HCT116 (cell line): ENCODE measurements around the gene TPSD1. TPM values are rescaled to one million over a fixed set of nuclear protein-coding genes. Genes with fewer than 3 reads are reported as not detected.

Experiments used
- ATAC-seq: fragments of 200-7000 bp; cut with Tn5 transposase; 2 replicates; pipeline ENCODE4 v1.9.1; 2020; ENCODE audit warnings: mild to moderate bottlenecking, moderate library complexity
- BruUV-seq: library from RNA; stranded (reverse); fragments of 400-500 nt; replicated peaks from 2 replicates; lab custom pipeline; 2021; lab: Mats Ljungman, UMichigan
- CTCF ChIA-PET: fragments of 300-600 bp; sonication (Branson Sonifier 250); formaldehyde crosslinking; loops from one replicate; lab custom pipeline; 2021; ENCODE audit warnings: antibody characterized with exemption; lab: Charles Lee
- POLR2A ChIA-PET: fragments of 300-600, 350-600 bp; sonication (Branson Sonifier 250); formaldehyde crosslinking; loops from one replicate; lab custom pipeline; 2021; ENCODE audit warnings: antibody characterized with exemption; lab: Charles Lee
- RAD21 ChIA-PET, 2 experiments: fragments of 300-600 bp; sonication (Branson Sonifier 250); formaldehyde crosslinking; loops; one replicate each; lab custom pipeline; 2023; ENCODE audit warnings: low total read pairs in 2 of 2; ENCODE audit not compliant: uncharacterized antibody in 2 of 2, unreplicated experiment in 2 of 2, low non-redundant PET in 1 of 2; lab: Charles Lee
- DNase-seq: peaks from one replicate; pipeline ENCODE4 v3.0.0-alpha.2; 2010; ENCODE audit warnings: low read depth, low spot score
- H2AFZ ChIP-seq: fragments of 200-600 bp; shearing (Covaris generic), sonication (generic); 2 replicates; pipeline ENCODE4 v1.6.1; 2017; ENCODE audit warnings: low read depth, mixed run types, mixed read lengths, antibody characterized with exemption, low read length; ENCODE audit not compliant: poor library complexity, severe bottlenecking
- H3K27ac ChIP-seq: 2 replicates; pipeline ENCODE4 v1.5.1; 2012; ENCODE audit warnings: low read depth, low read length
- H3K27me3 ChIP-seq: fragments of 200-600 bp; sonication (generic); 2 replicates; pipeline ENCODE4 v1.6.1; 2016; ENCODE audit warnings: mixed run types, low read length, mixed read lengths; ENCODE audit not compliant: insufficient read depth
- H3K36me3 ChIP-seq, 2 experiments: fragments of 200-500 bp in 1 of 2; fragments of 200-600 bp in 1 of 2; sonication (Bioruptor generic) in 1 of 2; sonication (generic) in 1 of 2; 2 replicates each; pipeline versions ENCODE4 v1.5.1 to v1.6.1; 2014 to 2016; ENCODE audit warnings: low read length in 2 of 2, inconsistent platforms in 1 of 2, mixed read lengths in 1 of 2, mixed run types in 1 of 2; ENCODE audit not compliant: insufficient read depth in 2 of 2, control insufficient read depth in 1 of 2
- H3K4me1 ChIP-seq, 2 experiments: fragments of 200-600 bp in 1 of 2; sonication (generic) in 1 of 2; 2 replicates each; pipeline versions ENCODE4 v1.5.1 to v1.6.1; 2012 to 2017; ENCODE audit warnings: low read length in 2 of 2, inconsistent platforms in 1 of 2, mild to moderate bottlenecking in 1 of 2, mixed read lengths in 1 of 2, mixed run types in 1 of 2, moderate library complexity in 1 of 2; ENCODE audit not compliant: insufficient read depth in 2 of 2, control insufficient read depth in 1 of 2
- H3K4me2 ChIP-seq: fragments of 200-600 bp; sonication (generic); 2 replicates; pipeline ENCODE4 v1.6.1; 2017; ENCODE audit warnings: mixed run types, low read length, mixed read lengths
- H3K4me3 ChIP-seq, 2 experiments: fragments of 200-600 bp in 1 of 2; sonication (generic) in 1 of 2; replicated peaks in 1 of 2; 2 replicates each; pipeline ENCODE4 v1.5.1; 2011 to 2016; ENCODE audit warnings: low read length in 2 of 2, control low read depth in 1 of 2, low read depth in 1 of 2, mild to moderate bottlenecking in 1 of 2, mixed read lengths in 1 of 2, mixed run types in 1 of 2
- H3K79me2 ChIP-seq: fragments of 200-600 bp; sonication (generic); 2 replicates; pipeline ENCODE4 v1.6.1; 2017; ENCODE audit warnings: mild to moderate bottlenecking, mixed run types, low read length, moderate library complexity, mixed read lengths; ENCODE audit not compliant: insufficient read depth
- H3K9ac ChIP-seq: fragments of 200-600 bp; sonication (generic); 2 replicates; pipeline ENCODE4 v1.6.1; 2016; ENCODE audit warnings: low read length, mixed read lengths
- H3K9me2 ChIP-seq: fragments of 200-600 bp; sonication (generic), shearing (Covaris generic); 2 replicates; pipeline ENCODE4 v1.6.1; 2017; ENCODE audit warnings: mixed run types, mild to moderate bottlenecking, moderate library complexity; ENCODE audit not compliant: insufficient read depth
- H3K9me3 ChIP-seq, 2 experiments: fragments of 200-500 bp in 1 of 2; fragments of 200-600 bp in 1 of 2; sonication (Bioruptor generic) in 1 of 2; sonication (generic) in 1 of 2; 2 replicates each; pipeline ENCODE4 v1.6.1; 2014 to 2017; ENCODE audit warnings: low read length in 2 of 2, mixed read lengths in 2 of 2, inconsistent platforms in 1 of 2, low read depth in 1 of 2, mild to moderate bottlenecking in 1 of 2, mixed run types in 1 of 2, moderate library complexity in 1 of 2; ENCODE audit not compliant: control insufficient read depth in 1 of 2, insufficient read depth in 1 of 2
- H4K20me1 ChIP-seq: fragments of 200-600 bp; sonication (generic), shearing (Covaris generic); 2 replicates; pipeline ENCODE4 v1.6.1; 2017; ENCODE audit warnings: mixed run types, mild to moderate bottlenecking, moderate library complexity; ENCODE audit not compliant: insufficient read depth
- CEBPB ChIP-seq: IDR thresholded peaks from 2 replicates; pipeline ENCODE4 v1.6.1; 2012; ENCODE audit warnings: low read depth
- CTCF ChIP-seq, 3 experiments: fragments of 200-600 bp in 1 of 3; sonication (generic) in 1 of 3; IDR thresholded peaks in 2 of 3; conservative IDR thresholded peaks in 1 of 3; 2 replicates each; pipeline ENCODE4 v1.5.1; 2012 to 2017; ENCODE audit warnings: low read depth in 2 of 3, low read length in 2 of 3, antibody characterized with exemption in 1 of 3, borderline replicate concordance in 1 of 3, control low read depth in 1 of 3, mild to moderate bottlenecking in 1 of 3, mixed read lengths in 1 of 3, mixed run types in 1 of 3, moderate library complexity in 1 of 3; ENCODE audit not compliant: insufficient read depth in 1 of 3
- EGR1 ChIP-seq: IDR thresholded peaks from 2 replicates; pipeline ENCODE4 v1.6.1; 2012; ENCODE audit warnings: low read depth
- ELF1 ChIP-seq: IDR thresholded peaks from 2 replicates; pipeline ENCODE4 v1.6.1; 2012; ENCODE audit warnings: low read depth, borderline replicate concordance
- EZH2phosphoT487 ChIP-seq: fragments of 200-600 bp; IDR thresholded peaks from 2 replicates; pipeline ENCODE4 v1.6.1; 2018; ENCODE audit warnings: antibody characterized with exemption, borderline replicate concordance
- FOSL1 ChIP-seq: IDR thresholded peaks from 2 replicates; pipeline ENCODE4 v1.6.1; 2012; ENCODE audit warnings: low read depth
- JUND ChIP-seq: IDR thresholded peaks from 2 replicates; pipeline ENCODE4 v1.6.1; 2012
- MAX ChIP-seq: IDR thresholded peaks from 2 replicates; pipeline ENCODE4 v1.6.1; 2012
- POLR2AphosphoS5 ChIP-seq: IDR thresholded peaks from 2 replicates; pipeline ENCODE4 v1.6.1; 2011; ENCODE audit warnings: mild to moderate bottlenecking, low read depth, low read length, moderate library complexity
- RAD21 ChIP-seq: IDR thresholded peaks from 2 replicates; pipeline ENCODE4 v1.6.1; 2012; ENCODE audit warnings: low read depth, mild to moderate bottlenecking
- SIN3A ChIP-seq: IDR thresholded peaks from 2 replicates; pipeline ENCODE4 v1.6.1; 2012; ENCODE audit warnings: low read depth
- SRF ChIP-seq: IDR thresholded peaks from 2 replicates; pipeline ENCODE4 v1.6.1; 2012; ENCODE audit warnings: low read depth
- ZBTB33 ChIP-seq: IDR thresholded peaks from 2 replicates; pipeline ENCODE4 v1.6.1; 2011; ENCODE audit warnings: mild to moderate bottlenecking, low read length, moderate library complexity; ENCODE audit not compliant: insufficient replicate concordance; ENCODE audit errors: extremely low read depth
- intact Hi-C: fragments of 100-400 bp; cut with micrococcal nuclease; formaldehyde crosslinking; loops from 2 replicates; pipeline ENCODE4 v1.10.0; 2022
- total RNA-seq: library from RNA; stranded (reverse); gene quantifications from one replicate; pipeline ENCODE4 v1.2.1, GENCODE V29; 2021; ENCODE audit not compliant: unreplicated experiment
- TF ChIP-seq, protein P1 (sequence below): IDR thresholded peaks from 2 replicates; pipeline ENCODE4 v1.6.1; 2012

TPSD1 gene
- total RNA-seq, 1 experiment from 2014 or later, result not detected

- H3K4me3 ChIP-seq, result no peak overlapping the region
- H2AFZ ChIP-seq, result no peak overlapping the region
- no peak overlapping the region for H3K4me2 ChIP-seq
- CTCF ChIA-PET, result no interaction called here
- ATAC-seq, result no peak
- H3K36me3 ChIP-seq, result no peaks in the 10 kb centered on the region; a peak in 1 of 4 replicates
- H3K9me2 ChIP-seq, result no peaks in the 10 kb centered on the region
- no peaks in the 10 kb centered on the region for H3K79me2 ChIP-seq
- TF ChIP-seq SRF, result no peak
- no peak for TF ChIP-seq CEBPB
- no peak for TF ChIP-seq JUND
- TF ChIP-seq MAX, result no peak
- TF ChIP-seq EZH2phosphoT487, result no peak
- TF ChIP-seq FOSL1, result no peak
- TF ChIP-seq, protein P1, sequence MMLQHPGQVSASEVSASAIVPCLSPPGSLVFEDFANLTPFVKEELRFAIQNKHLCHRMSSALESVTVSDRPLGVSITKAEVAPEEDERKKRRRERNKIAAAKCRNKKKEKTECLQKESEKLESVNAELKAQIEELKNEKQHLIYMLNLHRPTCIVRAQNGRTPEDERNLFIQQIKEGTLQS, result no peak
- TF ChIP-seq CTCF (IDR thresholded peaks at IDR 0.05 in 2 of 3, conservative IDR thresholded peaks at IDR 0.05 in 1 of 3; ENCODE audit: borderline replicate concordance in 1 of 3, insufficient read depth in 1 of 3, low read depth in 2 of 3, low read length in 2 of 3), result no peak
- no peak for TF ChIP-seq POLR2AphosphoS5
- no peak for TF ChIP-seq RAD21
- TF ChIP-seq EGR1, result no peak
- no peak for TF ChIP-seq SIN3A
- TF ChIP-seq ZBTB33, result no peak
- no peak for TF ChIP-seq ELF1
- no peaks in the 10 kb centered on the region for H3K27me3 ChIP-seq
- DNase-seq, result no peak
- intact Hi-C loops, result no loop called here
- POLR2A ChIA-PET, result no interaction called here
- no peaks in the 10 kb centered on the region for H3K9me3 ChIP-seq
- no TSS peak for BruUV-seq
- H3K4me1 ChIP-seq, result no peaks in the 10 kb centered on the region
- no peak overlapping the region for H3K27ac ChIP-seq
- H4K20me1 ChIP-seq, result no peaks in the 10 kb centered on the region
- no peak overlapping the region for H3K9ac ChIP-seq
- RAD21 ChIA-PET, result no interaction called here
Measured at GRCh38 chr16:1213231-1213630, 42.6 kb upstream of the TPSD1 start.
